ENCODE data around the gene TMTC4. TPM values are rescaled to one million over a fixed set of nuclear protein-coding genes. Genes with fewer than 3 reads are reported as not detected.

The TMTC4 gene
- total and polyA plus RNA-seq, 10 of the 15 experiments (the other 5 are each of a cell fraction or from before 2014, with no cell fraction given) = 3.3 to 24.6 (median 14.5) TPM

- in situ Hi-C loops (cut with MboI) = no loop called here
- no peak for DNase-seq (ENCODE audit: low read depth, low spot score)
- Histone ChIP-seq H3K27ac (ENCODE audit: control insufficient read depth, insufficient read depth) (peak overlapping the region; percentile 74), H4K20me1 (ENCODE audit: control insufficient read depth, insufficient read depth) (no peaks in the 10 kb centered on the region), H3K9ac (ENCODE audit: control insufficient read depth, insufficient read depth, low read length) (peak overlapping the region; percentile 77), H3K27me3 (replicated peaks in 1 of 2; ENCODE audit: control insufficient read depth in 2 of 2, insufficient read depth in 2 of 2, low read length in 1 of 2) (no peaks in the 10 kb centered on the region), H2AFZ (ENCODE audit: control insufficient read depth, low read depth, low read length) (peak overlapping the region; percentile 88), H3K4me1 (ENCODE audit: control insufficient read depth, insufficient read depth, low read length) (peaks cover 5% of the 10 kb centered on the region), H3K36me3 (ENCODE audit: control insufficient read depth in 2 of 2, insufficient read depth in 2 of 2, low read length in 1 of 2) (no peaks in the 10 kb centered on the region), H3K4me2 (ENCODE audit: control insufficient read depth, insufficient read depth) (peak overlapping the region; percentile 97), H3K4me3 (peak overlapping the region; percentile 81), H3K79me2 (ENCODE audit: control insufficient read depth, insufficient read depth, low read length) (peaks cover 15% of the 10 kb centered on the region), H3K9me3 (replicated peaks; ENCODE audit: control insufficient read depth, insufficient read depth, low read length) (no peaks in the 10 kb centered on the region)
- SMC1A ChIA-PET (ENCODE audit: uncharacterized antibody, unreplicated experiment) = interaction anchor here (0.7 kb wide), 1 partner anchor 331 kb away, joined by 3 read pairs; no protein-coding TSS in a partner anchor
- RAD21 ChIA-PET (ENCODE audit: unreplicated experiment) = no interaction called here
- 23% methylated on average over 15 of the region's 15 CpGs for WGBS (ENCODE audit: insufficient coverage, insufficient replicate concordance, low lambda C conversion rate, missing lambda C conversion rate)
- intact Hi-C loops (cut with micrococcal nuclease; ENCODE audit: unreplicated experiment) = loop anchor here (1.0 kb wide), 1 partner anchor 86 kb away; no protein-coding TSS in a partner anchor
- FAIRE-seq = no peak
- no peak for ATAC-seq
- TF ChIP-seq RUNX3 (IDR thresholded peaks at IDR 0.05; ENCODE audit: low read length) = peak; percentile 27; the same call in 1 of the 2 replicates
- TF ChIP-seq BACH1 (IDR thresholded peaks at IDR 0.05; ENCODE audit: borderline replicate concordance) = no peak
- 0 out of 4 replicates have a peak, but pooled peaks of 1 of the 2 experiments have one; percentile 35 for TF ChIP-seq IKZF2 (IDR thresholded peaks at IDR 0.05)
- POLR2A ChIA-PET = no interaction called here
- no TSS peak for BruUV-seq (replicated peaks)
- CTCF ChIA-PET = no interaction called here
Measured at GRCh38 chr13:100675661-100676129, 1.1 kb upstream of the TMTC4 start.

GRCh38 chr13:100674872-100675660 lies 471 bp upstream of the TMTC4 start:
- TSS peak; percentile 83 for BruUV-seq (replicated peaks)
- SMC1A ChIA-PET (ENCODE audit: uncharacterized antibody, unreplicated experiment) = no interaction called here
- peaks cover 5% of the 10 kb centered on the region for H3K4me1 ChIP-seq (ENCODE audit: control insufficient read depth, insufficient read depth, low read length)
- no peak for TF ChIP-seq USF2 (IDR thresholded peaks at IDR 0.05; ENCODE audit: borderline replicate concordance, low read depth, low read length)
- TF ChIP-seq SMARCA5 (IDR thresholded peaks at IDR 0.05) = no peak
- 0 out of 2 replicates have a peak, but pooled peaks have one; percentile 20 for TF ChIP-seq MEF2A (IDR thresholded peaks at IDR 0.05; ENCODE audit: insufficient read depth, low read depth, low read length)
- no peak for TF ChIP-seq EZH2 (IDR thresholded peaks at IDR 0.05; ENCODE audit: borderline replicate concordance, control insufficient read depth, low read depth, low read length)
- no peak for TF ChIP-seq SMAD5 (IDR thresholded peaks at IDR 0.05; ENCODE audit: low read depth)
- no peak for TF ChIP-seq BMI1 (IDR thresholded peaks at IDR 0.05; ENCODE audit: borderline replicate concordance)
- TF ChIP-seq IRF3 (IDR thresholded peaks at IDR 0.05) = peak; percentile 84
- peak in 1 of 2 experiments; percentile 60; a peak in 1 of 3 replicates for TF ChIP-seq EGR1 (IDR thresholded peaks at IDR 0.05; ENCODE audit: borderline replicate concordance in 1 of 2, low read depth in 2 of 2, low read length in 2 of 2)
- peak; percentile 97 for TF ChIP-seq PKNOX1 (IDR thresholded peaks at IDR 0.05)

More at GRCh38 chr13:100674872-100675660, 471 bp upstream of the TMTC4 start:
- H3K79me2 ChIP-seq (ENCODE audit: control insufficient read depth, insufficient read depth, low read length) = peaks cover 15% of the 10 kb centered on the region
- ATAC-seq = peak; percentile 93
- H3K36me3 ChIP-seq (ENCODE audit: control insufficient read depth in 2 of 2, insufficient read depth in 2 of 2, low read length in 1 of 2) = no peaks in the 10 kb centered on the region
- H4K20me1 ChIP-seq (ENCODE audit: control insufficient read depth, insufficient read depth) = no peaks in the 10 kb centered on the region
- H3K4me2 ChIP-seq (ENCODE audit: control insufficient read depth, insufficient read depth) = peak overlapping the region; percentile 97
- in situ Hi-C loops (cut with MboI) (no loop called here), intact Hi-C loops (cut with micrococcal nuclease; ENCODE audit: unreplicated experiment) (loop anchor here (1.0 to 5.0 kb wide), 2 partner anchors 86 to 1173 kb away; partner anchors contain the start of gene TM9SF2)
- ChIA-PET RAD21 (ENCODE audit: unreplicated experiment) (no interaction called here), CTCF (interaction anchor here (0.6 to 1.4 kb wide), 3 partner anchors 16 to 160 kb away, joined by 3 read pairs; no protein-coding TSS in a partner anchor), POLR2A (interaction anchor here (0.7 kb wide), 1 partner anchor 387 kb away, joined by 3 read pairs; no protein-coding TSS in a partner anchor)
- peak overlapping the region; percentile 81 for H3K4me3 ChIP-seq
- peak overlapping the region; percentile 74 for H3K27ac ChIP-seq (ENCODE audit: control insufficient read depth, insufficient read depth)
- H3K9ac ChIP-seq (ENCODE audit: control insufficient read depth, insufficient read depth, low read length) = peak overlapping the region; percentile 77
- no peaks in the 10 kb centered on the region for H3K9me3 ChIP-seq (replicated peaks; ENCODE audit: control insufficient read depth, insufficient read depth, low read length)
- no peaks in the 10 kb centered on the region for H3K27me3 ChIP-seq (replicated peaks in 1 of 2; ENCODE audit: control insufficient read depth in 2 of 2, insufficient read depth in 2 of 2, low read length in 1 of 2)
- DNase-seq (ENCODE audit: low read depth, low spot score) = peak; percentile 82
- peak overlapping the region; percentile 88 for H2AFZ ChIP-seq (ENCODE audit: control insufficient read depth, low read depth, low read length)
- 1% methylated on average over 34 of the region's 67 CpGs for WGBS (ENCODE audit: insufficient coverage, insufficient replicate concordance, low lambda C conversion rate, missing lambda C conversion rate)
- FAIRE-seq = peak; percentile 95
